ENCODE data around the gene GSTT2B. TPM values are rescaled to one million over a fixed set of nuclear protein-coding genes. Genes with fewer than 3 reads are reported as not detected.
"Not testable (repeated sequence)": the region's sequence is repeated elsewhere in the genome, so short reads cannot be mapped to it uniquely, and the experiment has no call there.

Gene GSTT2B
- total and polyA plus RNA-seq, 3 donors from 2014 or later = 0.87 to 7.9 (median 1.4) TPM

DNA sequence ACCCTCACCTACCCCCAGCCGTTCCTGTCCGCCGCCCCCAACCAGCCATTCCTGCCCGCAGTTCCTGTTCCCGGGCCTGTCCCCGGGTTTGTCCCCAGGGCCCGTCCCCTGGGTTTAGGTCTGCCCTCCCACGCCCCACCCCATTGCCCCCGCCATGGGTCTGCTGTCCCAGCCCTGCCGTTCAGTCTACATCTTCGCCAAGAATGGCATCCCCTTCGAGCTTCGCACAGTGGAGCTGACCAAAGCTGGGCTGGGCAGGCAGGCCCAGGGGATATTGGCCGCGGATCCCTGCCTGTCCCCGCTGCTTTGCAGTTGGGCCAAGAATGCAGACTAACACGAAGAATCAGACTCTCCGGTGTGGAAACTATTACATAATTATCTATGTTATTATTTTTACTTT, 11.2 kb downstream of the GSTT2B start:
- H3K27me3 ChIP-seq; intact Hi-C loops (cut with DNase I; ENCODE audit: low total_unique reads); H3K36me3 ChIP-seq (ENCODE audit: low read depth, missing control alignments); H3K9me3 ChIP-seq; H3K4me1 ChIP-seq; DNase-seq; H3K27ac ChIP-seq; H3K4me3 ChIP-seq: not testable (repeated sequence)
- WGBS, 2 donors = 80 to 82% methylated on average over 18 of the region's 18 CpGs

DNA sequence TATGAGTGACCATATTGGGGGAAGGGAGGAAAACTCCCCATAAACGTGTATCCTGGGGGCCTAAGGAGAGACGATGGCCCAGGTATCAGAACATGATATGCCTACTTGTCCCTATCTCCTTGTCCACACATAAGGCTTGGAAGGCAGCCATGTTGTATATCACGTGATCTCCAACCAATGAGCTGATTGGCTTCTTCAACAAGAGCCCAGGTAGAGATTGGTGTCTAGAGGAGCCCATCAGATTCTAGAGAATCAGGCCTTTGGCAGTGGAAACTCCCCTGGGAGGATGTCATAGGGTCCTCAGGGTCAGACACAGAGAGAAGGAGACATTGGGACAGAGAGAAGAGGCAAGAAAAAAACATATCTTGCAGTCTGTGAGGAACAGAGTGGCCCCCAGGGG, 13.6 kb downstream of the GSTT2B start:
- DNase-seq; intact Hi-C loops (cut with DNase I; ENCODE audit: low total_unique reads); H3K36me3 ChIP-seq (ENCODE audit: low read depth, missing control alignments); H3K27ac ChIP-seq; H3K4me3 ChIP-seq; H3K9me3 ChIP-seq; H3K27me3 ChIP-seq; H3K4me1 ChIP-seq: not testable (repeated sequence)
- WGBS, 2 donors = 59% methylated on average over 3 of the region's 3 CpGs; no CpG with 5 or more reads in 1 of the 2 donors

GRCh38 chr22:23940166-23940565, 20.8 kb downstream of the GSTT2B start:
- H3K9me3 ChIP-seq; H3K36me3 ChIP-seq (ENCODE audit: low read depth, missing control alignments); intact Hi-C loops (cut with DNase I; ENCODE audit: low total_unique reads); H3K27me3 ChIP-seq; H3K27ac ChIP-seq; H3K4me1 ChIP-seq; H3K4me3 ChIP-seq; DNase-seq: not testable (repeated sequence)
- 100% methylated on average over 5 of the region's 14 CpGs; no CpG with 5 or more reads in 1 of the 2 donors for WGBS, 2 donors

- WGBS, 2 donors = 56 to 75% methylated on average over 3 of the region's 3 CpGs
- no peak for TF ChIP-seq POLR2A (IDR thresholded peaks at IDR 0.05)
- TF ChIP-seq, protein P1, sequence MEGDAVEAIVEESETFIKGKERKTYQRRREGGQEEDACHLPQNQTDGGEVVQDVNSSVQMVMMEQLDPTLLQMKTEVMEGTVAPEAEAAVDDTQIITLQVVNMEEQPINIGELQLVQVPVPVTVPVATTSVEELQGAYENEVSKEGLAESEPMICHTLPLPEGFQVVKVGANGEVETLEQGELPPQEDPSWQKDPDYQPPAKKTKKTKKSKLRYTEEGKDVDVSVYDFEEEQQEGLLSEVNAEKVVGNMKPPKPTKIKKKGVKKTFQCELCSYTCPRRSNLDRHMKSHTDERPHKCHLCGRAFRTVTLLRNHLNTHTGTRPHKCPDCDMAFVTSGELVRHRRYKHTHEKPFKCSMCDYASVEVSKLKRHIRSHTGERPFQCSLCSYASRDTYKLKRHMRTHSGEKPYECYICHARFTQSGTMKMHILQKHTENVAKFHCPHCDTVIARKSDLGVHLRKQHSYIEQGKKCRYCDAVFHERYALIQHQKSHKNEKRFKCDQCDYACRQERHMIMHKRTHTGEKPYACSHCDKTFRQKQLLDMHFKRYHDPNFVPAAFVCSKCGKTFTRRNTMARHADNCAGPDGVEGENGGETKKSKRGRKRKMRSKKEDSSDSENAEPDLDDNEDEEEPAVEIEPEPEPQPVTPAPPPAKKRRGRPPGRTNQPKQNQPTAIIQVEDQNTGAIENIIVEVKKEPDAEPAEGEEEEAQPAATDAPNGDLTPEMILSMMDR (IDR thresholded peaks at IDR 0.05) = no peak
- intact Hi-C loops (cut with DNase I; ENCODE audit: low total_unique reads) = no loop called here
Measured at GRCh38 chr22:23939017-23939357, 22.0 kb downstream of the GSTT2B start.

DNA sequence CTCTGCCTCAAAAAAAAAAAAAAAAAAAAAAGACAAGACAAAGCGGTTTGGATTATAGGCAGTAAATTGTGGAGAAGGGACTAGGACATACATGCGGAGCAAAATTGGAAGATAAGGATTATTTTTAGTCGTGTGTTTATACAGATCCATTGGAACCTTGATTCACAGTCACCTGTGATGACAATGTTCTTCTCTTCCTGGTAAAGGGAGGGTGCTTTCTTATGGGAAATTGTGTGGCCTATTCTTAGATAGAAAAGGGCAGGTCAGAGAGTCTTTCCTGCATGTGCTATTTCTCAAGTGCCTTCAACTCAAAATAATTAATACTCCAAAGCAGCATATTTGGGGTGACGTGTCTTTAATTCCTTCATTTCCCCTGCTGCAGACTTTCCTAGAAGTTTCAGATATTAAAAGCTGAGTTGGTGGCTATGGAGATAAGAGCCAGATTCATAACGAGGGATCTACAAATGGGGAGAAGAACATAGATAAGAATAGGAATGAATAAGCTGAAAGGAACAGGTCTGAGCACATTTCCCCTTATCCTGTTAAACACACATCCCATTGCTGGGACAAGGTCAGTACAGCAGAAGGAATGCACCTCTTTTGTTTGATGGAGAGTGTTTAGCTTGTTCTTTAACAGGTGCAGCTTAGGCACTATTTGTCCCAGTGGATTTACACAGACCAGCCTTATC, 22.5 kb downstream of the GSTT2B start:
- intact Hi-C loops (cut with DNase I; ENCODE audit: low total_unique reads) = no loop called here
- H3K27me3 ChIP-seq = no peaks in the 10 kb centered on the region
- no peaks in the 10 kb centered on the region for H3K4me1 ChIP-seq
- H3K36me3 ChIP-seq (ENCODE audit: low read depth, missing control alignments) = no peaks in the 10 kb centered on the region
- WGBS, 2 donors = 56 to 59% methylated on average over 5 of the region's 5 CpGs
- no peaks in the 10 kb centered on the region for H3K9me3 ChIP-seq
- no peak overlapping the region for H3K4me3 ChIP-seq
- DNase-seq = no peak
- TF ChIP-seq, protein P1 (IDR thresholded peaks at IDR 0.05) = no peak
- TF ChIP-seq POLR2A (IDR thresholded peaks at IDR 0.05) = no peak
- no peak overlapping the region for H3K27ac ChIP-seq

More at GRCh38 chr22:23939017-23939357, 22.0 kb downstream of the GSTT2B start:
- Histone ChIP-seq H3K9me3 (no peaks in the 10 kb centered on the region), H3K27ac (no peak overlapping the region), H3K36me3 (ENCODE audit: low read depth, missing control alignments) (no peaks in the 10 kb centered on the region), H3K4me1 (no peaks in the 10 kb centered on the region), H3K4me3 (no peak overlapping the region), H3K27me3 (no peaks in the 10 kb centered on the region)
- no peak for DNase-seq

DNA sequence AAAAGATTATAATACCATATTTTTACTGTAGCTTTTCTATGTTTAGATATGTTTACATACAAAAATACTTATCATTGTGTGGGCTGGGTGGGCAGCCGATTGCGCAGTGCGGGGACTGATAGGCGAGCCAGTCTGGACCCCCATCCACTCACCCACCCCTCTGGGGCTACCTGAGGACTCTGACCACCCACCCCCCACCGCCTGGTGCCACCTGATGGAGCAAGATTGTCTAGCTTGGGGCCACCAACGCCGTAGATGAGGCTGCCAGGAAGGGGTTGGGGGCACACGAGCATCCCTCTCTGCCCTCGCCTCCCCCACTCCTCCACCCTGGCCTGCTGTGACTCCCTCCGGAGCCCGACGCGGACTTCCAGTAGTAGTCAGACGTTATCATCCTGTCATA, 34.4 kb downstream of the GSTT2B start:
- TF ChIP-seq, protein P1 (IDR thresholded peaks at IDR 0.05) = no peak
- no peak for TF ChIP-seq POLR2A (IDR thresholded peaks at IDR 0.05)
- Histone ChIP-seq H3K4me3 (no peak overlapping the region), H3K27ac (no peak overlapping the region), H3K36me3 (ENCODE audit: low read depth, missing control alignments) (no peaks in the 10 kb centered on the region), H3K27me3 (no peaks in the 10 kb centered on the region), H3K4me1 (no peaks in the 10 kb centered on the region), H3K9me3 (no peaks in the 10 kb centered on the region)
- 71 to 76% methylated on average over 14 of the region's 14 CpGs for WGBS, 2 donors
- DNase-seq = no peak
- intact Hi-C loops (cut with DNase I; ENCODE audit: low total_unique reads) = loop anchor here (5.0 kb wide), 1 partner anchor 46 kb away; the partner anchor contains the start of gene DDT
